GM19239 (cell line): Measurements from ENCODE around the gene CFAP57.
"Not testable (repeated sequence)": the region's sequence is repeated elsewhere in the genome, so short reads cannot be mapped to it uniquely, and the experiment has no call there.

Experiments used
- DNase-seq: peaks from one replicate; pipeline ENCODE4 v3.0.0; 2011; ENCODE audit warnings: low spot score; ENCODE audit not compliant: insufficient read length
- FAIRE-seq: peaks from 2 replicates; lab custom pipeline; 2011; peaks lifted over from hg19 to GRCh38; lab: Jason Lieb, UNC

The CFAP57 gene

DNA sequence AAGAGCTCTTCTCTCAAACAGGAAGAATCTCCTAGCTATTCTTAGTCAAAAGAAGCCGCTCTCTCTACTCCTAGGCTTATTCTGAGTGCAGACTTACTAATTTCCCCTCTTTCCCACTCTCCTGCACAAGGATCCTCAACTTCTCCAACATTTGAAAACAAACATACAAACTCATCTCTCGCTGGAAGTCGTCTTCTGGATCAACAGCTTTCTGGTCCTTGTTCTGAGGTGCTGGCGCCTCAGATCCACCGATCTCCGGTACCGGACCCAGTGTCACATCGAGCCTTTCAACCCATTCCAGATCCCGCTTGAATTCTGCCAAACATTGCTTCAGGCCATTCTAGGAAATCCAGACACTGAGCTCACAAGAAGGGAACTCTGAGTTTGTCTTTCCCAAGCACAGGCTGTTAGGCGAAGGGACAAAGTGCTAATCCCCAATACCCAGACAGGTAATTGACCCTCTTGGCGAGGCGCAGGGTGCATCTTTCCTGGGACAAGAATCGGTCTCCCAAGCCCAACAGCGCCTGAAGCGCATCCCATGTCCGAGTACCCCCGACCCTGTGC is 736 bp upstream of the CFAP57 start:
- DNase-seq (no peak), FAIRE-seq (no peak)

DNA sequence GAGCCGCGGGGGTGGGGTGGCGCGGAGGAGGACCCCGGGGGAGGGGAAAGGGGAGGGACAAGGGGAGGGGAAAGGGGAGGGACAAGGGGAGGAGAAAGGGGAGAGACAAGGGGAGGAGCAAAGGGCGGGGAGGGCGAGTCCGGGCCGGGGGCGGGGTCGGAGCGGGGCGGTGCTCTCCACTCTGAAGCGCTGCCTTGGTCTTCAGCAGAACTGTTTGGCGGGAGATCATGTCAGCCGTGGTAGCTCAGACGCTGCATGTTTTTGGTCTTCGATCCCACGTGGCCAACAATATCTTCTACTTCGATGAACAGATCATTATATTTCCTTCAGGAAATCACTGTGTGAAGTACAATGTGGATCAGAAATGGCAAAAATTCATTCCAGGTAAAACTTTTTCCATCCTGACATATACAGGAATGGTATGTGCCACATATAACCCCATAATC is 420 bp downstream of the CFAP57 start:
- DNase-seq (peak; percentile 77), FAIRE-seq (no peak)

DNA sequence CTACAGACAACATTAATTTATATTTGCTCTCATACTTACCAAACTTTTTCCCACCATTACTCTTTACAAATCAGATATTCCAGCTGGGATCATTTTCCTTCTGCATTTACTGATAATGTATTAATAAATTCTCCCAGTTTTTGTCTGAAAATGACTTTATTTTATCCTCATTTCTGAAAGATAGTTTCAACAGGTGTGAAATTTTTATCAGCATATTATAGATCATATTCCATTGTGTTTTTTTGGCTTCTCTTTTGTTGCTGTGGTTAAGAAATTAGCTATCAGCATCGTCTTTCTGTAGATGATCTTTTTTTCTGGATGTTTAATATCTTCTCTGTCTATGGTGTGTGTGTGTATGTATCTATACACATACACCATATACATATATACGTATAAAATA is 2.7 kb downstream of the CFAP57 start:
- no peak for DNase-seq
- no peak for FAIRE-seq

DNA sequence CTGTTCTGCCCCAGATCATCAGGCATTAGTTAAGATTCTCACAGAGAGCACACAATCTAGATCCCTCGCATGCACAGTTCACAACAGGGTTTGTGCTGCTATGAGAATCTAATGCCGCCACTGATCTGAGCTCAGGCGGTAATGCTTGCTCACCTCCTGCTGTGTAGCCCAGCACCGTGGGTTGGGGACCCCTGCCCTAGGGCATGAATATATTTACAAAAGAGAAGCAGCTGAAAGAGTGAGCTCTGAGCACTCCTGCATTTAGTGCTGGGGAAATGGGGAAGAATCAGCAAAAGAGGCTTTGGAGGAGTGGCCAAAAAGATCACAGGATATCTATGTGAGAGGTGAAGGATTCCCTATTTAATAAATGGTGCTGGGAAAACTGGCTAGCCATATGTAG is 5.6 kb downstream of the CFAP57 start:
- FAIRE-seq (no peak), DNase-seq (no peak)

DNA sequence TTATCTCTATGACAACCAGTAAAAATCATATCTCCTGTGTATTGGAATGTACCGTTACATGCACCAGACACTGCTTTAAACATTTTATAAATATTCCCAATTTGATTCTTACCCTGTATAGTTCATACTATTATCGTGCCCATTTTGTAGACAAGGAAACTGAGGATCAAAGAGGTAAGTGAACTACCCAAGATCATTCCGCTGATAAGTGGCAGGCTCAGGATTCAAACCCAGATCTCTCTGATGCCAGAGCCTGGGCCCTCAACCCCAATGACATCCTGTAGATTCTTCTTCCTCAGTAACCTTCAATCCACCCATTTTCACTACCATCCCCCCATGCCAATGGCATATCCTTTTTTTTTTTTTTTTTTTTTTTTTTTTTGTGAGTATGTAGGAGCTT is 12.3 kb downstream of the CFAP57 start:
- FAIRE-seq (no peak), DNase-seq (no peak)

DNA sequence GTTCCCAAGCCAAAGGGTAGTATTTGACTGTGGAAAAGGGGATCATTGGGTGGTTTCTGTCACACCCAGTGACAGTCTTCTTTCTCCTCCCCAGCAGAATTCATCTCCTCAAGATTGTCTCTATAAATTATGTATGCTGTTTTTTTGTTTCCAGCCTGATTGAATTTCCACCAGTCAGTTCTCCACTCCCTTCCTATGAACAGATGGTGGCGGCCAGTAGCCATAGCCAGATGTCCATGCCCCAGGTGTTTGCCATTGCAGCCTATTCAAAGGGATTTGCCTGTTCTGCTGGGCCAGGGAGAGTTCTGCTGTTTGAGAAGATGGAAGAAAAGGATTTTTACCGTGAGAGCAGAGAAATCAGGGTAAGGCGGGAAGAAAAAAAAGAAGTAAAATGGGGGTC is 12.9 kb downstream of the CFAP57 start:
- DNase-seq (no peak), FAIRE-seq (no peak)

DNA sequence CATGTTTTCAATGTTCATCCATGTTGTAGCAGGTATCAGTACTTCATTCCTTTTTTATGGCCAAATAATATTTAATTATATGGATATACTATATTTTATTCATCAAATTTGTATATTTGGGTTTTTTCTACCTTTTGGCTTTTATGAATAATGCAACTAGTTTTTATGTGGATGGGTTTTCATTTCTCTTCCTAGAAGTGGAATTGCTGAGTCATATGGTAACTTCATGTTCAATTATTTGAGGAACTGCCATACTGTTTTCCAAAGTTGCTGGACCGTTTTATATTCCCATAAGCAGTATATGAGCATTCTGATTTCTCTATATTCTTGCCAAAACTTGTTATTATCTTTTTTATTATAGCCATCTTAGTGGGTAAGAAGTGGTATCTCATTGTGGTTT is 16.0 kb downstream of the CFAP57 start:
- DNase-seq (no peak), FAIRE-seq (no peak)

DNA sequence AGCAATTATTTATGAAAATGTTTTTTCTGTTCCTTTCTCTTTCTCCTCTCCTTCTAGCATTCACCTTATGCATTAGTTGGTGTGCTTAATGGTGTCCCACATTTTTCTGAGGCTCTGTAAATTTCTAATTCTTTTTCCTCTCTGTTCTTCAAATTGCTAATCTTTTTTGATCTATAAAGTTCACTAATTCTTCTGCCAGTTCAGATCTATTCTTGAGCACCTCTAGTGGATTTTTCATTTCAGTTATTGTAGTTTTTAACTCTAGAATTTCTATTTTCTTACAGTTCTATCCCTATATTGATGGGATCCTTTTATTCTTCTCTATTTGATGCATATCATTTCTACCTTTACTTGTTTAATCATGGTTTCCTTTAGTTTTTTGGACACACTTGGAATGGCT is 22.4 kb downstream of the CFAP57 start:
- DNase-seq (no peak), FAIRE-seq (no peak)

DNA sequence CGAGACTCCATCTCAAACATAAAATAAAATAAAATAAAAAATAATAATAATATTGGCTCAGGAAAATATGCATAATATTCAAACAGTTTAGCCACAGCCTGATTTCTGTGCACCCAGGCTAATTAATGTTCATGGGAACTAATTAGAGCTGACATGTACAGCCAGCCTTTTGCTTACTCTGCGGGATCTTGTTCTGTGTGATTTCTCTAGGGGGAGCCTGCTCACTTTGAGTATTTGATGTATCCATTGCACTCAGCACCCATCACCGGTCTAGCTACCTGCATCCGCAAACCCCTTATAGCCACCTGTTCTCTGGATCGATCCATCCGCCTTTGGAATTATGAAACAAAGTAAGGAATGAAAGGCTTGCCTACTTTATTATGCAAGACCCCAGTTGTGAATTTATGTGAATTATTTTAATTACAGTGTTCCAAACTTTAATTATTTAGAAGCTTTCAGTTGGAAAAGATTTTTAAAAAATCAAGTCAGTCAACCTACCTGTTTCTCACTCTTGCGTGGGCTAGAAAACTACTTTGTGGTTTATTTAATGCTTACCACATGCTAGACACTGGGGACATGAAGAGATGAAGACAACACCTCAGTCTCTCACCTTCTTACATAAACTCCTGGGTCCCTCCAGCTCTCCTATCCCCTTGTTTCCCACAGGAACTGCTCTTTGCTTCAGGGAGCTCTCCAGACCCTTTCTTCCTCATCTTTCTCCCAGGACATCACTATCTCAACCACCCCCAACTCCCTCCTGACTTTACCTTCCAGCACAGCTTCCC is 25.4 kb downstream of the CFAP57 start:
- FAIRE-seq = peak; percentile 28
- no peak for DNase-seq

DNA sequence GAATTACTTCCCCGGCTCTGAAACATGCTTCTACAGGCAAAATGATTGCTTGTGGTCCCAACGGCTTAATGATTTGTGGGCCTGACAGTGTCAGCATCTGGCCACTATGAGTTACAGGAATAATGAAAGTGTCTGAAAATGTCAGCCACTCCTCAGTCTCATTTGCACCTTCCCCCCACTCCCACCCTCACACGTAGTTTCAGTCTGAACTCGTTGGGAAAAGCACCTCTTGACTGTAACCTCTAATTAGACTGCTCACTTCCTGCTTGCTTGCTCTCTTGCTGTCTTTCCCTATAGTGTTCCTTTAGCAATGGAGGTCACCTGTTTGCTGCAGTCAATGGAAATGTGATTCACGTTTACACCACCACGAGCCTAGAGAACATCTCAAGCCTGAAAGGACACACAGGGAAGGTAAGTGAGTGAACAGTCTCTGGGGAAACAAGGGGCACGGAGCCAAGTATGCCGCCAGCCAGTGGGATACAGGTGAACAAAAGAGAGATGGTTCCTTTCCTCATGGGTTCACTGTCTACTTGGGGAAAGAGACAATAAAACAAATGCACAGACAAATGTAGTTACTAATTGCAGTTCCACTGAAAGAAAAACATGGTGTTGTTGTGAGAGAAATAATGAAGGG is 27.1 kb downstream of the CFAP57 start:
- FAIRE-seq (peak; percentile 76), DNase-seq (peak; percentile 50)

DNA sequence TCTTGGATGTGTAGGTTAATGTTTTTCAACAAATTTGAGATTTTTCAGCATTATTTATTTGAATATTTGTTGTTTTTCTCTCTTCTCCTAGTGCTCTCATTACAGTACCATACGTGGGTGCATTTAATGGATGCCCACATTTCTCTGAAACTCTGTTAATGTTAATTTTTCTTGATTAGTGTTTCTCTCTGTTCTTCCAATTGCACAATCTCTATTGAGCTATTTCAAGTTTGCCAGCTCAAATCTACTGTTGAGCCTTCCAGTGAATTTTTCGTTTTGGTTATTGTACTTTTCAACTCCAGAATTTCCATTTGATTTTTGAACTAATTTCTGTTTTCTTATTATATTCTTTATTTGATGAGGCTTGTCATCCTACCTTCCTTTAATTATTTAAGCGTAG is 31.7 kb downstream of the CFAP57 start:
- DNase-seq = no peak
- no peak for FAIRE-seq

DNA sequence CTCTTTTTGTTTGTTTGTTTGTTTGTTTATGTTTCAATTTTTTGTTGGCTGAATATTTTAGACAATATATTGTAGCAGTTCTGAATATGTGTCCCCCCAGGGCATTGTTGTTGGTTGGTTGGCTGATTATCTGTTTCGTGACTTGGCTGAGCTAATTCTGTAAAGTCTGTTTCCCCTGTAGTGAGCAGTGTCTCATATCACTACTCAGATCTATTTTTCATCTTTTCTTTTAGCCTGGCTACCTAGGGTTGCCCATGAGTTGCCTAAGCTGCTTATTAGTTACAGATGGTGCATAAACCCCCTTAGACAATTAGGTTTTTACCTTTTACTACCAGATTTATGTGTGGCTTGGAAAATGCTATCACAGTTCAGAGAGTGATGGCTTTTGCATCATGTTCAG is 32.3 kb downstream of the CFAP57 start:
- DNase-seq (no peak), FAIRE-seq (no peak)

DNA sequence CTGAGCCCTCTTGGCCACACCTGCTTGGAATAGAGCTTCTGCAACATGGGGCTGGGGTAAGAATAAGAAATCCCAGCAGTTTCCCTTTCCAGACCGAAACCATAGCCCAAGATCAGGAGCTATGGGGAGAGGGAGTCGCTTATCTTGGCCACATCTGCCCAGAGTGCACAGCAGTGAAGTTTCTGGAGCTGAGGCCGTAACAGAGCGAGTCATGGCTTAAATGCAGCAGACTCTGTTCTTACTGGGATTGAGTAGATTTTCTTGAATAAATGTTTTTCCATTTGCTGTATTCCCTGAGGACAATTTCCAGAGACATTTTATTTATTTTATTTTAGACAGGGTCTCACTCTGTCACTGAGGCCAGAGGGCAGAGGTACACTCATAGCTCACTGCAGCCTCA is 33.5 kb downstream of the CFAP57 start:
- no peak for DNase-seq
- no peak for FAIRE-seq

DNA sequence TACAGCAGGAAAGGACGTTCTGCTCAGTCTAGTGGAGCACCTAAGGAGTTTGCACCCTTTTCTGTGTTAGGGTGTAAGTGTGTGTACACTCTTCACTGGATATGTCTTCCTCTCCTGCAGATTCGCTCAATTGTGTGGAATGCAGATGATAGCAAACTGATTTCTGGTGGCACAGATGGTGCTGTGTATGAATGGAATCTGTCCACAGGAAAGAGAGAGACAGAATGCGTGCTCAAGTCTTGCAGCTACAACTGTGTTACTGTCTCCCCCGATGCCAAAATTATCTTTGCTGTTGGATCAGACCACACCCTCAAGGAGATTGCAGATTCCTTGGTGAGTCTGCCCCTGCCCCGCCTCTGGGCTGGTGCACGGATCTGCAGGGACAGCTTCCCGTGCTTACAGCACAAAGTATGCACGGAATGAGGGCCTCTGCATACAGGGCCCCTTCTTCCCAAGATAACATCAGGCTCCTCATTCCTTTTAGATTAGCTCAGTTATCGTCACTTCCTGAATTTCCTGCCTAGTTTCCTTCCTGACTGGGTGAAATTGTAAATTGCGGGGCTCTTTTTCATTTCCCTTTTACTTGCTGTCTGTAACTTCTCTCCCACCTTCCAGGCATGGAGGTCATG is 34.6 kb downstream of the CFAP57 start:
- FAIRE-seq = no peak
- no peak for DNase-seq

DNA sequence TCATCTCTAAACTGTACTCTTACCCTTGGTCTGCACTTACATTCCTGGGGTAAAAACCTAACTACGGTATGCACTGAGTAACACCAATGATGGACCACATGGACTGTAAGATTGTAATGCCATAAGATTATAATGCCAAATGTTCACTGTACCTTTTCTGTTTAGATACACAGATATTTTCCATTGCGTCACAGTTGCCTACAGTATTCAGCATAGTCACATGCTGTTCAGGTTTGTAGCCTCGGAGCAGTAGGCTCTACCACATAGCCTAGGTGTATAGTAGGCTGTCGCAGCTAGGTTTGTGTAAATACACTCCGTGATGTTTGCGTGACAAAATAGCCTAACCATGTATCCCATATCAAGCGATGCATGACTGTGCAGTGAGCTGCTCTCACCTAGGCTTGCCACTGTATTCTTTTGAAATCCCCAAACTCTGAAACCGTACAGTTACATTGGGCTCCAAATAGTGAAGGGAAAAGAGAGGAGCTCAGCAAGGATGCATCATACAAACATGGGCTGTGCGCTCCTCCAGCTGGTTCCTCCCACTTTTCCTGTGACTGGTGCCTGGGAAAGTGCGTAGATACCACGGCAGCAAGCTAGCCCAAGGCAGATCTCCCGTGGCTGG is 35.2 kb downstream of the CFAP57 start:
- no peak for FAIRE-seq
- DNase-seq = no peak

DNA sequence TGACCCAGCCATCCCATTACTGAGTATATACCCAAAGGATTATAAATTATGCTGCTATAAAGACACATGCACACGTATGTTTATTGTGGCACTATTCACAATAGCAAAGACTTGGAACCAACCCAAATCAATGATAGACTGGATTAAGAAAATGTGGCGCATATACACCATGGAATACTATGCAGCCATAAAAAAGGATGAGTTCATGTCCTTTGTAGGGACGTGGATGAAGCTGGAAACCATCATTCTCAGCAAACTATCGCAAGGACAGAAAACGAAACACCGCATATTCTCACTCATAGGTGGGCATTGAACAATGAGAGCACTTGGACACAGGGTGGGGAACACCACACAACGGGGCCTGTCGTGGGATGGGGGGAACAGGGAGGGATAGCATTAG is 36.1 kb downstream of the CFAP57 start:
- not testable (repeated sequence) for DNase-seq, FAIRE-seq

DNA sequence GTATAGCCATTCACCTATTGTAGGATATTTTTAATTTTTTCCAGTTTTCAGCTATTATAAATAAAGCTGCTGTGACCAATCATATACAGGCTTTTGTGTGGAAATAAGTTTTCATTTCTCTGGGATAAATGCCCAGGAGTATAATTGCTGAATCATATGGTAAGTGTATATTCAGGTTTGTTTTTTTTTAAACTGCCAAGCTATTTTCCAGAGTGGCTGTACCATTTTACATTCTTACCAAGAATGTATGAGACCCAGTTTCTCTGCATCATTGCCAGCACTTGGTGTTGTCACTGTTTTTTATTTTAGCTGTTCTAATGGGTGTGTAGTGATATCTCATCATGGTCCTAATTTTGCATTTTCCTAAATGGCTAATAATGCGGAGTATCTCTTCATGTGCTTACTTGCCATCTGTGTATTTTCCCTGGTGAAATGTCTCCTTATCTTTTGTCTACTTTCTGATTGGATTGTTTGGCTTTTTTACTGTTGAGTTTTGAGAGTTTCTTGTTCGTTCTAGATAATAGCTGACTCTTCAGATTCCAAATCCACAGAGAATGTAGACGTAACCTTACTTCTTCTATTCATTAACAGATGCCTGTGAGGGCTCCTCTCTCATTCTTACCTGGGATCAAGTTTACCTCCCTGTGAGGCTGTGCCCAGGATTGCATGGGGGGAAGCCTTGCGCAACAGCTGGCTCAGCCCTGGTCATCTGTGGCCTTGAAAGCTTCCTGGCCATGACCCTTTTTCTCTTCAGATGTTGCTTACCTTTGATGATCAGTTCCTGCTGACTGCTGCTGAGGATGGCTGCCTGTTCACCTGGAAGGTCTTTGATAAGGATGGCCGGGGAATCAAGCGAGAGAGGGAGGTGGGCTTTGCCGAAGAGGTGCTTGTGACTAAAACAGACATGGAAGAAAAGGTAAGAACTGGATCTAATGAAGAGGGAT is 42.6 kb downstream of the CFAP57 start:
- DNase-seq (no peak), FAIRE-seq (no peak)

DNA sequence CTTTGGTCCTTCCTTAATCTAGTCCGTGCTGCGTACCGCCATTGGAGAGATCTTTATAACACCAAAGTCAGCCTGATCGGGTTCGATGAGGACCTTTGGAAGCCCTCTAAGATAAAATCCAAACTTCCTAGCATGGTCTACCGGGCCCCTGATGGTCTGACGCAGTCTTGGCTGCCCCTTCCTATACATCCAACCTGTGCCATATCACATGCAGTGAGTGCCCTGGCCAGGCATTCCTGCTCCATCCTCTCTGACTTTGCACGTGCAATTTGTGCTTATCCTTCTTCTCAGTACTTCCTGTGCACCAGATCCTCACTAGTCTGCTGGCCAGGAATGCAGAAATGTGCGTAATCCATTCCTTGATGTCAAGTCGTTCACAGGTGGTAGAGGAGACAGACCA is 45.6 kb downstream of the CFAP57 start:
- no peak for DNase-seq
- no peak for FAIRE-seq

DNA sequence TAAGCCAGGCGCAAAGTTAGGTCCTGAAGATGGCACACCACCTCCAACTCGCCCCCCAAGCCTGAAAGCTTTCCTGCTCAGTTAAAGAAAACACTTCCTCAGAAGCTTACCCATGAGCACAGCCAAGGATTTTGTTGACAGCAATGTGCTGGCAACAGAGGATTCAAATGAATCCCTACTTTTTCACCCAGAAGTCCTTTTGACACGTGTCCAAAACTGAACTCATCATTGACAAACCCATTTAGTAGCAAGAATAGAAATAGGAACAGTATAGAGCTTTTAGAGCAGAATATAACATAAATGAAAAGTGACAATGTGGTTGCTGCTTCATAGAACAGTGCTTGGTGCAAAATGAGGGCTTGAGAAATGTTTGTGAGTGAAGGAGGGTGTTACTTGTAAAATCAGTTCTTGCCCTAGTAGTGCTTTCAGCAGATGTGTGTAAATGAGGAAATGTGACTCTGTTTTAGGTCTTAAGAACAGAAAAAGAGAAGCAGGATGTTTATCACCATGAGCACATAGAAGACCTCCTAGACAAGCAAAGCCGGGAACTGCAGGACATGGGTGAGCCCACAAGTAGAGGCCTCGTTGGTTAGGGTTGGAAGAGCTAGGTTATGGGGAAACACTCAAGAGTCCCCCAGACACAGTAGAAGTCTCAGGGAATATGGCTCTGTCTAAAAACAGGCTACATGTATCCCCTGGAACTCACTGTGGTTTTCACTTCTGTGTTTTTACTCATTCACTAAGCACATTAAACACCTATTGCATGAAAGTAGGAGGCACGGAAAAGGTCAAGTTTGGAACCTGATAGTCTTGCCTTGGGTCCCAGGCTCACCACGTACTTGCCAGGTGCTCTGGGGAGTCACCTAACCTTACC is 49.0 kb downstream of the CFAP57 start:
- DNase-seq (peak; percentile 40), FAIRE-seq (peak; percentile 97)
